GM19025 (cell line): ENCODE results near the gene GSG1L.

ENCODE experiments used
- ATAC-seq: cut with Tn5 transposase; IDR thresholded peaks from one replicate; pipeline ENCODE4 v1.9.1; 2021; ENCODE audit warnings: mild to moderate bottlenecking, low read depth, moderate library complexity; ENCODE audit not compliant: unreplicated experiment

The GSG1L gene

GRCh38 chr16:28033870-28034269 lies 29.6 kb downstream of the GSG1L start:
- no peak for ATAC-seq

DNA sequence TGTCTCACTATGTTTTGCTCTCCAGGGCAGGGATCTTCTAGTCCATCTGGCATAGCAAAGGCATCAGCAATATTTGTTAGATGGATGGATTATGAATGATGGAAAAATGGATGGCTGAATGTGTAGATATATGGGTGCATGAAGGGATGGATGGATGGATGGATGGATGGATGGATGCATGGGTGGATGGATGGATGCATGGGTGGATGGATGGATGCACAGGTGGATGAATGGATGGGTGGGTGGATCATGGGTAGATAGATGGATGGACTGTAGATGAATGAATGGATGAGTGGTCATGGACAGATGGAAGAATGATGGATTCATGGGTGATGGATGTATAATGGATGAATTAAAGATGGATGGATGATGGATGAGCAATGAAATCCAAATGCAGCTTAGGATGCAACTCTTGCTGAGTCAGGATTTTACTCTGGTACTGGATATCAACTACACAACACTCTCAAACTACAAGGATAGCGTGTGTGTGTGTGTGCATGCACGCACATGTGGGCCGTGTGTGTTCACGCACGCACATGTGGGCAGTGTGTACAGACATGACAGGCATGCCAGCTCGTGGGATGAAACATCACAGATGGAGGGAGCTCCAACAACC lies 34.0 kb downstream of the GSG1L start:
- no peak for ATAC-seq

GRCh38 chr16:28027055-28027454 lies 36.5 kb downstream of the GSG1L start:
- ATAC-seq: no peak

DNA sequence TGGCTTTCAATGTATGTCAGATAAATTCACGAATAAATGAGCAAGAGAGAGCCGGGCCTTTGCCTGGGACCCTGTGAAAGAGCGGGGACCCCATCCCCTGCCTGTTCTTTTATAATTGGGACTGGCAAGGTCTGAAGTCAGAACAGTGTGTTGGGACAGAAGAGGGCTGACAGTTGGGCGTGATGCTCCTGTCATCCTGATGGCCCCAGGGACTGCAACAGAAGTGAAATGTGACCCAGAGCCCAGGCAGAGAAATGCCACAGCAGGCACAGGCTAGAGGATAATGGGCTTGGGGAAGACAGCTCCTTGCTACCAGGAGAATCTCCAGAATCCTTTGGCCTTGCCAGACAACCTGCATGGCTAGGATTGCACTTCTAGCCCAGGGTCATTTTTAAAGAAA lies 37.9 kb downstream of the GSG1L start:
- ATAC-seq: no peak

- ATAC-seq: no peak
These were observed 44.3 kb downstream of the GSG1L start for GRCh38 chr16:28019218-28019617.

- no peak for ATAC-seq
These were observed 48.7 kb downstream of the GSG1L start for GRCh38 chr16:28014851-28015250.

- no peak for ATAC-seq
These were observed 49.6 kb downstream of the GSG1L start for GRCh38 chr16:28013878-28014277.

- ATAC-seq: no peak
These were observed 50.1 kb downstream of the GSG1L start for GRCh38 chr16:28013392-28013791.

DNA sequence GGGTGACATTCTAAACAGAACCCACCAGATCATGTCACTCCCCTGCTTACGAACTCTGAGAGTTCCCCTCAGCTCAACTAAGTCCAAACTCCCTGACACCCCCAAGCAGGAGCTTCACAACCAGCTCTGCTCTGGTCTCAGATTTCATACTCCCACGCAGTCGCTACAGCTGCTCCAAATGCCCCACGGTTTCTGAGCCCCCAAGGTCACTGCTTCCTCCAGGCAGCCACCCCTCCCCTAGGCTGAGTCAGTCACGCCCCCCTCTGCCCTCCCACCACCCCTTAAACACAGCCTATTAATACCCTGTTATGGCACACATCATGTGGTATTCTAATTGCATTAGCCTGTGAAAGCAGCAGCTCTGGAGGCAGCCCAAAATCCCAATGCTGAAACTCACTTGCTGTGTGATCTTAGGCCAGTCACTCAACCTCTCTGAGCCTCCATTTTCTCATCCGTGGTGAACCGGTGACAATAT lies 51.5 kb downstream of the GSG1L start:
- no peak for ATAC-seq

GRCh38 chr16:28011223-28011622 lies 52.3 kb downstream of the GSG1L start:
- no peak for ATAC-seq

DNA sequence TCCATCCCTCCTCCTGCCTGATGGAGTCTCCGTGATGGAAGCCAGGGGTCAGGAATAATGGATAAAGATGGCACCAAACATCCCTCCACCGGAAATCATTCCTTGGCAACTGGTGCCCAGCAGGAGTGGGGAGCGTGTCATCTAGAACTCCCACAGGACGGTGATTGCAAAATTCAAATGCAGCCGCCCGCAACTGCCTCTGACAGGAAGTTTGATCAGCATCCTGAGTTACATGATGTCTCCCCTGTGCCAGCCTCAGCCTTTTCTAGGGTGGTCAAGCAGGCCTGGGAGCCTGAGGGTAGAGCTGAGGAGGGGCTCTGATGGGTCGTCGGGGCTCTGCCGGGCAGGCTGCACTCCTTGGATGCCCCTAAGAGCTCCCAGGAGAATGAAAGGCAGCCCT lies 52.8 kb downstream of the GSG1L start:
- ATAC-seq: no peak

DNA sequence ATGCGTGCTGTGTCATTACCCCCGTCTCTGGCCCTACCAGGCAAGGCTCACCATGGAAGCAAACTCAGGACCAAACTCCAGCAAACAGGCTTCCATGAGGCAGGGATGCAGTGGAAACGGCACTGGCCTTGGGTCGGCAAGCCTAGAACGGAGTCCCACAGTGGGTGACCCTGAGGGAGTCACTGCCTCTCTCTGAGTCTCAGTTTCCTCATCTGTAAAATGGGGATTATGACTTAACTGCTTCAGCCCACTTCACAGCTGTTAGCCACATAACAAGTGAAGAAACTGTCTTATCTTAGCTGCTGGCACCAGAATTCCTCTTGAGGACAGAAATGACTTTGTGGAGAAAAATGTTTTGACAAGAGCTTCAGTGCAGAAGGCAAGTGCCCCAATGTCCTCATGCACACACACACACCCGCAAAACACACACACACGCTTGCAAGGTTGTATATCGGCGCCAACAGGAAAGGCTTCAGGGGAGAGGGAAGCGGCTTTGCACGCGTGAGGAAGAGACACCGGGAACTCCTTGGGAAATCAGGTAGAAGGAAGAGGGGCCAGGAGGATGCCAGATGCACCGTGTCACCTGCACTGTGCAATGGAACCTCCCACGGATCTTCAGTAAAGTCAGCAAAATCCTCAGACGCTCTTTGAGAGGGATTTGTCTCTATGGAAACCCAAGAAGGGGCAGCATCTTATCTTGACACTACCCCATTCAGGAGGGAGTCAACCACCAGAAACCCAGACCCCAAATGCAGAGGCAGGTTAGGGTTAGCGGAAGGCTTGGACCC lies 53.7 kb downstream of the GSG1L start:
- ATAC-seq: no peak

DNA sequence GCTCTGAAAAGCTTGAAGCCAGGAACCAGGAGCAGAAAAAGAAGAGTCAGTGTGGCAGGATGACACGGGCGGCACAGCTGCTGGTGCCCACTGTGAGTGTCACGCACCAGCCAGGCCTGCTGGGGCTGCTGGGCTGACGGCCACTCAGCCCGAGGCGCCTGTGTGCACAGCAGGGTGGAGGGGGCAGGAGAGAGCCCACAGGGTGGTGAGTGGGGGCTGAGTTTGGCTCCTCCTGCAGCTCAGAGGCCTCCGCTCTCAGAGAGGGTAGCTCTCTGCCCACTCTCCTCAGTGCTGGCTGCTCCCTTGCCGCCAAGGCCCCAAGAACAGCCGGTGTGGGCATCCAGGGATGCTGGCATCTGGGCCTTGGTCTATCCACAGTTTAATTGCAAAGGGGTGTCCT lies 59.6 kb downstream of the GSG1L start:
- no peak for ATAC-seq

- ATAC-seq: no peak
These were observed 60.3 kb downstream of the GSG1L start for GRCh38 chr16:28003021-28003865.

GRCh38 chr16:28001642-28002041 lies 61.9 kb downstream of the GSG1L start:
- ATAC-seq: no peak

DNA sequence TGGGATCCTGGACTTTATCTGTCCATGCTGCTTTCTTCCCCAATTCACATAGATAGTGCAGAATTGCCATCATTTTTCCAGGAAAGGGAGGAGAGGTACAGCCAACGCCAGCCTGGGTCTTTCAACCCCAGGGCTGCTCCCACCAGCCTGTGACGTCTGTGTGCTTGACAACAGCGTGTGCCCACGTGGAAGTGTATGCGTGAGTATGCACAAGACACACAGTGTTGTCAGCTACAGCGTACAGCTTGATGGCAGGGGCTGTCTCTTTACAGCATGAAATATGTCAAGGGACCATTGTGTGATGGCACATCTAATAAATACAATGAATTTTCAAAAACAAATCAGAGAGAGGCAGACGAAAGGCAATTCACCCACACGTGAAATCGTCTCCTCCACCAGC lies 62.3 kb downstream of the GSG1L start:
- no peak for ATAC-seq

- no peak for ATAC-seq
These were observed 63.0 kb downstream of the GSG1L start for GRCh38 chr16:28000314-28001169.

- no peak for ATAC-seq
These were observed 63.8 kb downstream of the GSG1L start for GRCh38 chr16:27999687-28000086.

- ATAC-seq: no peak
These were observed 68.1 kb downstream of the GSG1L start for GRCh38 chr16:27995378-27995777.

DNA sequence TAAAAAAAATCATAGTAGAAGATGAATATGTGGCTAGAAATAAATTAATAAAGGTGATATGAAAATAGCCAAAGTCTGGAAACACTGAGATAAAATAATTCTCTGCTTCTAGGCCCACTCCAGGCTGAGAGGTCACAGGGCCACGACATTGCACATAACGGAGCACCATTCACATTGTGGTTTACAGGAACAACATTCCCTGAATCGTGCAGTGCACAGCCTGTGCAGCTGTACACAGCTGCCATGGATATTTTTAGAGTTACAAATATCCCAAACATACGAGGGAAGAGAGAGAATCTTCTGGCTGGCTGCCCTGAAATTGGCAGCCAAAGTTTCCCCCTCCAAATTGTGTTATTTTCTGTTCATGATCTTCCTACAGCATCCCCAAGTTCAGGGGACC lies 68.8 kb downstream of the GSG1L start:
- no peak for ATAC-seq
